Trophoblast cell (in vitro differentiated cells and primary cell): Measurements from ENCODE around the gene ZNF808.
"Not testable (repeated sequence)": the region's sequence is repeated elsewhere in the genome, so short reads cannot be mapped to it uniquely, and the experiment has no call there.

ENCODE experiments used
- DNase-seq, 2 donors: peaks; one replicate each; pipeline ENCODE4 v3.0.0-alpha.2; 2016
- H2AFZ ChIP-seq: 2 replicates; pipeline ENCODE4 v1.6.1; 2013; ENCODE audit warnings: low read length, moderate library complexity, mild to moderate bottlenecking; ENCODE audit not compliant: insufficient read depth, poor library complexity
- H2AK5ac ChIP-seq: 2 replicates; pipeline ENCODE4 v1.6.1; 2013; ENCODE audit warnings: mild to moderate bottlenecking, low read length
- H2BK120ac ChIP-seq: 2 replicates; pipeline ENCODE4 v1.6.1; 2013; ENCODE audit warnings: low read length, mild to moderate bottlenecking, moderate library complexity; ENCODE audit not compliant: insufficient read depth, poor library complexity
- H2BK12ac ChIP-seq: 2 replicates; pipeline ENCODE4 v1.6.1; 2013; ENCODE audit warnings: mild to moderate bottlenecking, low read length, moderate library complexity
- H2BK5ac ChIP-seq: 2 replicates; pipeline ENCODE4 v1.6.1; 2013; ENCODE audit warnings: low read length, low read depth, moderate library complexity, mild to moderate bottlenecking; ENCODE audit not compliant: poor library complexity
- H3K14ac ChIP-seq: 2 replicates; pipeline ENCODE4 v1.6.1; 2013; ENCODE audit warnings: mild to moderate bottlenecking, low read length
- H3K18ac ChIP-seq: 2 replicates; pipeline ENCODE4 v1.6.1; 2013; ENCODE audit warnings: mild to moderate bottlenecking, low read length
- H3K23ac ChIP-seq: 2 replicates; pipeline ENCODE4 v1.6.1; 2013; ENCODE audit warnings: low read length
- H3K27ac ChIP-seq: 2 replicates; pipeline ENCODE4 v1.5.1; 2013; ENCODE audit warnings: low read depth, mild to moderate bottlenecking, inconsistent platforms, low read length, moderate library complexity
- H3K27me3 ChIP-seq: 2 replicates; pipeline ENCODE4 v1.6.1; 2013; ENCODE audit warnings: inconsistent platforms, mild to moderate bottlenecking, low read length, moderate library complexity; ENCODE audit not compliant: insufficient read depth
- H3K36me3 ChIP-seq, 2 experiments: 1 replicate in 1 of 2; 2 replicates in 1 of 2; pipeline ENCODE4 v1.6.1; 2013; ENCODE audit warnings: low read length in 2 of 2, mild to moderate bottlenecking in 2 of 2, moderate library complexity in 1 of 2; ENCODE audit not compliant: insufficient read depth in 2 of 2, control insufficient read depth in 1 of 2
- H3K4ac ChIP-seq: 2 replicates; pipeline ENCODE4 v1.6.1; 2013; ENCODE audit warnings: low read depth, mild to moderate bottlenecking, low read length, moderate library complexity
- H3K4me1 ChIP-seq, 2 experiments: 1 replicate in 1 of 2; 2 replicates in 1 of 2; pipeline ENCODE4 v1.6.1; 2013; ENCODE audit warnings: low read length in 2 of 2, mild to moderate bottlenecking in 2 of 2, moderate library complexity in 1 of 2; ENCODE audit not compliant: insufficient read depth in 2 of 2, control insufficient read depth in 1 of 2
- H3K4me2 ChIP-seq: 2 replicates; pipeline ENCODE4 v1.6.1; 2013; ENCODE audit warnings: inconsistent platforms, mild to moderate bottlenecking, low read length, moderate library complexity
- H3K4me3 ChIP-seq: 2 replicates; pipeline ENCODE4 v1.5.1; 2013; ENCODE audit warnings: mild to moderate bottlenecking, low read depth, low read length, inconsistent platforms
- H3K79me1 ChIP-seq: one replicate; pipeline ENCODE4 v1.6.1; 2013; ENCODE audit warnings: low read length
- H3K79me2 ChIP-seq: 2 replicates; pipeline ENCODE4 v1.6.1; 2013; ENCODE audit warnings: low read length, mild to moderate bottlenecking; ENCODE audit not compliant: control insufficient read depth, insufficient read depth, poor library complexity
- H3K9ac ChIP-seq: 2 replicates; pipeline ENCODE4 v1.6.1; 2013; ENCODE audit warnings: mild to moderate bottlenecking, low read length
- H3K9me3 ChIP-seq: 2 replicates; pipeline ENCODE4 v1.6.1; 2013; ENCODE audit warnings: low read depth, mild to moderate bottlenecking, control low read depth, inconsistent platforms, low read length; ENCODE audit not compliant: insufficient read depth
- H4K12ac ChIP-seq: 2 replicates; pipeline ENCODE4 v1.6.1; 2013; ENCODE audit warnings: low read depth, mild to moderate bottlenecking, low read length, moderate library complexity
- H4K8ac ChIP-seq: 2 replicates; pipeline ENCODE4 v1.6.1; 2013; ENCODE audit warnings: low read depth, mild to moderate bottlenecking, low read length, moderate library complexity
- H4K91ac ChIP-seq: one replicate; pipeline ENCODE4 v1.6.1; 2013; ENCODE audit warnings: low read depth, mild to moderate bottlenecking, low read length, moderate library complexity
- WGBS: extraction: QIAGEN DNeasy Blood & Tissue Kit; methylation state at CpG from one replicate; pipeline ENCODE4 v1.1.7; 2013; ENCODE audit warnings: missing lambda C conversion rate; ENCODE audit not compliant: insufficient read length, insufficient coverage; ENCODE audit errors: extremely low coverage; 5-methylcytosine and 5-hydroxymethylcytosine counted together

The ZNF808 gene

GRCh38 chr19:52500474-52500873, 27.0 kb upstream of the ZNF808 start:
- H3K18ac ChIP-seq, H3K36me3 ChIP-seq, H3K79me1 ChIP-seq, H4K8ac ChIP-seq, H2BK5ac ChIP-seq, H3K27me3 ChIP-seq, H2AK5ac ChIP-seq, H3K27ac ChIP-seq, H3K14ac ChIP-seq, H3K4ac ChIP-seq, H3K79me2 ChIP-seq, H3K23ac ChIP-seq, H3K4me3 ChIP-seq, H3K4me1 ChIP-seq, H3K9ac ChIP-seq, H4K12ac ChIP-seq, H2BK12ac ChIP-seq, H3K9me3 ChIP-seq, H2BK120ac ChIP-seq, H3K4me2 ChIP-seq, H2AFZ ChIP-seq, H4K91ac ChIP-seq, DNase-seq: not testable (repeated sequence)
- WGBS, result no CpG with 5 or more reads among the region's 3 CpGs

DNA sequence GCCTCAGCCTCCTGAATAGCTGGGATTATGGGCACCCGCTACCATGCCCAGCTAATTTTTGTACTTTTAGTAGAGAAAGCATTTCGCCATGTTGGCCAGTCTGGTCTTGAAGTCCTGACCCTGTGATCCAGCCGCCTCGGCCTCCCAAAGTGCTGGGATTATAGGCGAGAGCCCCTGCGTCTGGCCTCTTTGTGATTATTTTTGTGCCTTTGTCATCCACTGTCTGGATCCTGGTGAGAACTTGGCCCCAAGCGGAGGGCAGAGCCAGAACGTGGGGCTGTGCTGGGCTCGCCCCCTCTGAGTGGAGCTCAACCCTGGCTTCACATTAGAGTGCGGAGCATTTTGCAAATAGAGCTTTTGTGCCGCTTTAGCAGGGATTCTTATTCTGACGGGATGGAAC, 26.5 kb upstream of the ZNF808 start:
- H3K79me1 ChIP-seq, H3K27me3 ChIP-seq, H2BK120ac ChIP-seq, H4K12ac ChIP-seq, H3K27ac ChIP-seq, H3K4ac ChIP-seq, H2BK12ac ChIP-seq, H2AK5ac ChIP-seq, H3K14ac ChIP-seq, H3K18ac ChIP-seq, H2BK5ac ChIP-seq, DNase-seq, H3K4me3 ChIP-seq, H3K9me3 ChIP-seq, H2AFZ ChIP-seq, H3K4me1 ChIP-seq, H3K36me3 ChIP-seq, H3K79me2 ChIP-seq, H3K4me2 ChIP-seq, H4K91ac ChIP-seq, H3K9ac ChIP-seq, H3K23ac ChIP-seq, H4K8ac ChIP-seq: not testable (repeated sequence)
- no CpG with 5 or more reads among the region's 12 CpGs for WGBS

DNA sequence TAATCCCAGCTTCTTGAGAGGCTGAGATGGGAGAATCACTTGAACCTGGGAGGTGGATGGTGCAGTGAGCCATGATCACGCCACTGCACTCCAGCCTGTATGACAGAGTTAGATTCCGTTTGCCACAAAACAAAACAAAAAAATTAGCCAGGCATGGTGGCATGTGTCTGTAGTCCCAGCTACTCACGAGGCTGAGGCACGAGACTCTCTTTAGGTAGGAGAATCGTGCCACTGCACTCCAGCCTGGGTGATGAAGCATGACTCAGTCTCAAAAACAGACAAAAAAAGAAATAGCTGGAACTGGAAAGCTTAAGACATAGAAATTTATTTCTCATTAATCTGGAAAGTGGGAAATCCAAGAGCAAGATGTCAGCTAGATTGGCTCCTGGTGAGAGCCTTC, 20.2 kb upstream of the ZNF808 start:
- Histone ChIP-seq H2BK12ac (no peak overlapping the region), H2AK5ac (no peak overlapping the region), H3K9ac (no peak overlapping the region), H3K27ac (no peak overlapping the region), H3K4me1 (no peaks in the 10 kb centered on the region), H3K23ac (no peak overlapping the region), H2AFZ (no peak overlapping the region), H3K14ac (no peak overlapping the region), H4K12ac (no peak overlapping the region), H2BK5ac (no peak overlapping the region), H3K9me3 (no peaks in the 10 kb centered on the region), H3K4me3 (no peak overlapping the region), H4K8ac (no peak overlapping the region), H3K18ac (no peak overlapping the region), H4K91ac (no peak overlapping the region), H3K4me2 (no peak overlapping the region), H3K79me2 (no peaks in the 10 kb centered on the region), H3K4ac (no peak overlapping the region), H3K27me3 (no peaks in the 10 kb centered on the region), H2BK120ac (no peak overlapping the region), H3K79me1 (no peaks in the 10 kb centered on the region), H3K36me3 (peaks cover 1 to 5% of the 10 kb centered on the region in 2 experiments)
- no CpG with 5 or more reads among the region's 5 CpGs for whole genome bisulfite sequencing
- no peak for DNase-seq

DNA sequence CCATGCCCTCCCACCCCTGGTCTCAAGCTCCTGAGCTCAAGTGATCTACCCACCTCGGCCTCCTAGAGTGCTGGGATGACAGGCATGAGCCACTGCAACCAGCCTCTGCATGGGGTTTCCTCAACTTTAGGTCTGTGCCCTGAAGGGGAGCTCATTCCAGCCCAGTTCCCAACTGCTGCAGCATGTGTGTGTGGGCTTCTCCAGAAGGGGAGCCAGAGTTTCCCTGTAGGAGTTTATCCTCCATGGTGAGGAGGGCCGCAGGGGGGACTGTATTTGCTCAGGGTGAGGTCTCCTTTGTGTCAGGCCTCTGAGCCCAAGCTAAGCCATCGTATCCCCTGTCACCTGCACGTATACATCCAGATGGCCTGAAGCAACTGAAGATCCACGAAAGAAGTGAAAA, 11.3 kb upstream of the ZNF808 start:
- Histone ChIP-seq H3K9me3 (no peaks in the 10 kb centered on the region), H3K36me3 (no peaks in the 10 kb centered on the region), H3K18ac (no peak overlapping the region), H3K14ac (no peak overlapping the region), H3K4me3 (no peak overlapping the region), H2AK5ac (no peak overlapping the region), H3K4me2 (no peak overlapping the region), H3K9ac (no peak overlapping the region), H3K4ac (no peak overlapping the region), H2AFZ (no peak overlapping the region), H3K27me3 (no peaks in the 10 kb centered on the region), H2BK120ac (no peak overlapping the region), H2BK5ac (no peak overlapping the region), H3K79me1 (no peaks in the 10 kb centered on the region), H3K4me1 (peaks cover 3 to 6% of the 10 kb centered on the region in 2 experiments), H4K12ac (no peak overlapping the region), H2BK12ac (no peak overlapping the region), H3K27ac (no peak overlapping the region), H3K79me2 (no peaks in the 10 kb centered on the region), H4K8ac (no peak overlapping the region), H3K23ac (no peak overlapping the region), H4K91ac (no peak overlapping the region)
- WGBS, result no CpG with 5 or more reads among the region's 5 CpGs
- no peak for DNase-seq
